Upper lobe of right lung (tissue), 1 donor: ENCODE results near the gene PTPRH. TPM values are rescaled to one million over a fixed set of nuclear protein-coding genes. Genes with fewer than 3 reads are reported as not detected.
A peak's percentile ranks its signal among the peaks of the same experiment; 100 is the strongest.

Source experiments
- ATAC-seq: fragments of 200-7000 bp; cut with Tn5 transposase; one replicate; pipeline ENCODE4 v1.9.1; 2020; ENCODE audit warnings: mild to moderate bottlenecking, moderate library complexity
- DNase-seq: peaks from one replicate; pipeline ENCODE4 v3.0.0-alpha.2; 2020
- H3K27ac ChIP-seq: fragments of 200-600 bp; one replicate; pipeline ENCODE4 v1.8.0; 2022
- H3K27me3 ChIP-seq: fragments of 200-600 bp; one replicate; pipeline ENCODE4 v1.8.0; 2022; ENCODE audit warnings: mild to moderate bottlenecking
- H3K36me3 ChIP-seq: fragments of 200-600 bp; one replicate; pipeline ENCODE4 v1.8.0; 2022
- H3K4me1 ChIP-seq: fragments of 200-600 bp; one replicate; pipeline ENCODE4 v1.8.0; 2022
- H3K4me3 ChIP-seq: fragments of 200-600 bp; one replicate; pipeline ENCODE4 v1.8.0; 2022; ENCODE audit warnings: mild to moderate bottlenecking
- H3K9me3 ChIP-seq: fragments of 200-600 bp; one replicate; pipeline ENCODE4 v1.8.0; 2022
- intact Hi-C: fragments of 100-400 bp; cut with DNase I; formaldehyde crosslinking; loops from one replicate; pipeline ENCODE4 v1.11.0; 2022
- total RNA-seq: library from RNA; stranded (reverse); fragmentation: NEBNext Ultra II Directional; extraction: Animal tissue kit (Norgen Biotek cat#: 25700); gene quantifications from one replicate; pipeline ENCODE4 v1.2.1, GENCODE V29; 2021
- TF ChIP-seq, protein P1 (sequence below): fragments of 200-600 bp; IDR thresholded peaks from one replicate; pipeline ENCODE4 v1.8.0; 2022; ENCODE audit warnings: antibody characterized with exemption
- donor health status: DM: no; HTN: yes; CAD: no; lungs with severe emphysema.

PTPRH gene
- total RNA-seq, 1 donor from 2014 or later: not detected

DNA sequence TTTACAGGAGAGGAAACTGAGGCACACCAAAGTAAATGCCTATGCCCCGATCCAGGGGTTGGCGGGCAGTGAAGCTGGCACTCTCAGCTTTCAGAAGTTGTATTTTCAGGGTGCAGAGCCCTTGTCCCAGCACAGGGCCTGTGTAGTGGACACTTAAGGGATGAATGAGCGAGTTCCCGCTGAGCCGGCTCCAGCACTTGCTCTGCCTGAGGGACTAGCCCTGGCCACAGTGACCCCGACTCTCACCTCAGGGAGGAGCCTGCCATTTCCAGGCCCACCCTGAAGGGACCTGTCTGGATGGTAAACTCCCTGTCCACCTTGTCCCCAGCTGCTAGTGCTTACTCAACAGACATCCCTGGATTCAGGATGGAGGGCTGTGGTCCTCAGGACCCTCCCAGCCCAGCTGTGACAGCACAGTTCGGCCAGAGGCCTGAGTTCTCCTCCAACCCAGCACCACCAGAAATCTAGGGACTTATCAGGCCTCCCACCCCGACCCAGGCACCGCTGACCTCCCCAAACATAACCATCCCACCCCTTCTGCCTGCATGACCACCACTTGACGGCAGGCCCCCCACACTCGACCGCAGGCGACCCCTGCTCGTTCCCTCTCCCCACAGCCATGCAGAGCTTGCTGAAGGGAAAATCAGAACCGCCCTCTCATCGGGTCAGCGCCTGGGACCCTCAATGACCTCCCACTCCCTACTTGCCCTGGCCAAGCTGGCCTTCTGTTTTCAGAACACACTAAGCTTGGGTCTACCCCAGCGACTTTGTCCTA, 41.1 kb upstream of the PTPRH start:
- peaks cover 38% of the 10 kb centered on the region for H3K4me1 ChIP-seq

DNA sequence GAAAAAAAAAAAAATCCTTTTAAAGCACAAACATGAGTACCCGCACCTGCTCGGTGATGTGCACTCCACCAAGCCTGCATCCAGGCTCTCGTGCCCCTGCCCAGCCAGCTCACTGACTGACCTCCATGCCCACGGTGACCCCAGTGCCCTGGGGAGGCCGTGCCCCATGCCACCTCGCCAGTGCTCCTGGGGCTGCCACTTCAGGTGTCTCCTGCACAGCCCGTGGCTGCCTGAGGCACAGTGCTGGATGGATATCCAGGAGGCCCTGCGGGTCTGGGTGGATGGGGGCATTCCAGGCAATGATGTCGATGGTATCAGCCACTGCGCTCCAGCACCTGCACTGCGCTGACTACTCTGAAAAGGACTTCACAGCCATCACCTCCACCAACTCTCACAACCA, 40.5 kb upstream of the PTPRH start:
- Histone ChIP-seq H3K4me1 (peaks cover 32% of the 10 kb centered on the region), H3K4me3 (no peak overlapping the region), H3K27ac (no peak overlapping the region), H3K27me3 (no peaks in the 10 kb centered on the region), H3K9me3 (no peaks in the 10 kb centered on the region), H3K36me3 (peaks cover 24% of the 10 kb centered on the region)
- no peak for ATAC-seq
- intact Hi-C loops: no loop called here
- no peak for DNase-seq
- TF ChIP-seq, protein P1, sequence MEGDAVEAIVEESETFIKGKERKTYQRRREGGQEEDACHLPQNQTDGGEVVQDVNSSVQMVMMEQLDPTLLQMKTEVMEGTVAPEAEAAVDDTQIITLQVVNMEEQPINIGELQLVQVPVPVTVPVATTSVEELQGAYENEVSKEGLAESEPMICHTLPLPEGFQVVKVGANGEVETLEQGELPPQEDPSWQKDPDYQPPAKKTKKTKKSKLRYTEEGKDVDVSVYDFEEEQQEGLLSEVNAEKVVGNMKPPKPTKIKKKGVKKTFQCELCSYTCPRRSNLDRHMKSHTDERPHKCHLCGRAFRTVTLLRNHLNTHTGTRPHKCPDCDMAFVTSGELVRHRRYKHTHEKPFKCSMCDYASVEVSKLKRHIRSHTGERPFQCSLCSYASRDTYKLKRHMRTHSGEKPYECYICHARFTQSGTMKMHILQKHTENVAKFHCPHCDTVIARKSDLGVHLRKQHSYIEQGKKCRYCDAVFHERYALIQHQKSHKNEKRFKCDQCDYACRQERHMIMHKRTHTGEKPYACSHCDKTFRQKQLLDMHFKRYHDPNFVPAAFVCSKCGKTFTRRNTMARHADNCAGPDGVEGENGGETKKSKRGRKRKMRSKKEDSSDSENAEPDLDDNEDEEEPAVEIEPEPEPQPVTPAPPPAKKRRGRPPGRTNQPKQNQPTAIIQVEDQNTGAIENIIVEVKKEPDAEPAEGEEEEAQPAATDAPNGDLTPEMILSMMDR: no peak

More for the DNA sequence above, 41.1 kb upstream of the PTPRH start:
- Histone ChIP-seq H3K36me3 (peaks cover 18% of the 10 kb centered on the region), H3K9me3 (no peaks in the 10 kb centered on the region), H3K4me3 (no peak overlapping the region), H3K27me3 (no peaks in the 10 kb centered on the region), H3K27ac (no peak overlapping the region)
- no peak for ATAC-seq
- intact Hi-C loops: no loop called here
- TF ChIP-seq, protein P1: no peak
- DNase-seq: peak; percentile 63

DNA sequence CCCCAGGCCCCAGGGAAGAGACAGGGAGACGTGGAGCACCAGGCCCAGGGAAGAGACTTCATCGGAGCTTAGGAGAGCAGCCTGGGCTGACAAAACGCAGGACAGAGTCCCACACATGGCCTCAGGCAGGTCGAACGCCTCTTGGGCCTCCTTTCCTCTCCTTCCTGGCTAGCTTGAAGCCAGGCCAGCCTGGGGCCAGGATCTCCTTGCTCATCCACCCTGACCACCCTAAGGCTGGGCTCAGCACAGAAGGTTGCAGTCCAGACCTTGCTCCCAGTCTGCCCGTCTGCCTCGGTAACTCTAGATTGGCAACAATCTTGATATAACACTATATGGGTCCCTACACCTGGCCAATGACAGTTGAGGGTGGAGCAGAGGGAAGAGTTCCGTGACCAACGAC, 39.4 kb upstream of the PTPRH start:
- ATAC-seq (no peak), DNase-seq (no peak)
- peaks cover 22% of the 10 kb centered on the region for H3K4me1 ChIP-seq
- H3K27me3 ChIP-seq: no peaks in the 10 kb centered on the region
- H3K9me3 ChIP-seq: no peaks in the 10 kb centered on the region
- intact Hi-C loops: no loop called here
- no peak overlapping the region for H3K27ac ChIP-seq
- TF ChIP-seq, protein P1: no peak
- H3K36me3 ChIP-seq: peaks cover 35% of the 10 kb centered on the region
- H3K4me3 ChIP-seq: no peak overlapping the region

DNA sequence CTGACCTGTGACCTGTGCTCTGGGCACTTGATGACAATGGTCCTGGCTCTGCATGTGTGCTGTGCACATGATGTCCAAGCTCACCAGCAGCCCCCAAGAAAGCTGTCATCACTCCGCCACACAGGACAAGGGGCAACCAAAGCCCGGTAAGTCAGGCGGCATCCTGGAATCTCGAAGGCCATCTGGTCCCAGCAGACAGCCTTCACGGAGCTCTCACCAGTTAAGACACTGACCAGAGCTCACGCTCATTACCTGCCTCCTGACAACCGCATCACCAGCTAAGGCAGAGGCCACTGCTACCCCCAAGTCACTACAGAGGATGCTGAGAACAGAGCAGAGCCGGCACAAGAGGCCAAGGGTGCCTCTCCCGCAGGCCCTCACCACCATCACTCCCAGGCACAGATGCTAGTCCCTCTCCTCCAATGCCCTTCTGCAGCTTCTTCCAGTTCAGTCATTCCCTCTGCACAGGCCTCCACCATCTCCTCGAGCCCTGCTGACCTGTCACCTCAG, 38.9 kb upstream of the PTPRH start:
- Histone ChIP-seq H3K9me3 (no peaks in the 10 kb centered on the region), H3K4me1 (peaks cover 21% of the 10 kb centered on the region), H3K4me3 (no peak overlapping the region), H3K27me3 (no peaks in the 10 kb centered on the region), H3K36me3 (peaks cover 40% of the 10 kb centered on the region), H3K27ac (no peak overlapping the region)
- TF ChIP-seq, protein P1: no peak
- ATAC-seq (no peak), DNase-seq (no peak)
- intact Hi-C loops: no loop called here

DNA sequence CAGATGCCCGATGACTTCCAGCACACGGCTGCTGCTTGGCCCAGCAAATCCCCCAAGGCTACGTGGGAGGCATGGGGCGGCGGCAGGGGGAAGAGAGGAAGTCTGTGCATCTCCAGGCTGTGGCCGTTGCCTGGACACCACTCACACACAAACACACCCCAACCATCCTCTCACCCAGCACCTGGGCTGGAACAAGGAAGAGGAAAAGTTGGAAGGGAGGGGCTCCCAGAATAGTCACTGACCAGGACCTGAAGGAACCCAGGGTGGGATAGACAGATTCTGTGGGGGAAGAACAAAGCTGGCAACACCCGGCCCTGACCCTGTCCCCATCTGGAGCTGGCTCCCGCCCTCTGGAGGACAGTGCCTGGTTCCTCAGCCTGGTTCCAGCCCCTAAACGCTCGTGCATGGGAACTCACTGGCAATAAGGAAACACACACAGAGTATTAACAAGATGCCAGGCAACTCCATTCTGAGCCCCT, 38.4 kb upstream of the PTPRH start:
- Histone ChIP-seq H3K27ac (no peak overlapping the region), H3K9me3 (no peaks in the 10 kb centered on the region), H3K27me3 (no peaks in the 10 kb centered on the region), H3K4me3 (no peak overlapping the region), H3K4me1 (peaks cover 21% of the 10 kb centered on the region), H3K36me3 (peaks cover 46% of the 10 kb centered on the region)
- peak; percentile 89 for ATAC-seq
- TF ChIP-seq, protein P1: no peak
- intact Hi-C loops: no loop called here
- peak; percentile 82 for DNase-seq
